Mesodermal cell (in vitro differentiated cells): ENCODE measurements around the gene SUSD4.
"Not testable (repeated sequence)": the region's sequence is repeated elsewhere in the genome, so short reads cannot be mapped to it uniquely, and the experiment has no call there.

ENCODE experiments used
- H3K27ac ChIP-seq: 2 replicates; pipeline ENCODE4 v1.7.0; 2013; ENCODE audit warnings: mild to moderate bottlenecking, low read depth, low read length, moderate library complexity; ENCODE audit not compliant: severe bottlenecking
- H3K36me3 ChIP-seq: 2 replicates; pipeline ENCODE4 v1.7.1; 2013; ENCODE audit warnings: mild to moderate bottlenecking, low read length, moderate library complexity; ENCODE audit not compliant: control insufficient read depth, insufficient read depth
- H3K4me1 ChIP-seq: one replicate; pipeline ENCODE4 v1.7.1; 2013; ENCODE audit warnings: mild to moderate bottlenecking, low read length; ENCODE audit not compliant: insufficient read depth, control insufficient read depth, poor library complexity, severe bottlenecking
- H3K4me3 ChIP-seq: 2 replicates; pipeline ENCODE4 v1.7.0; 2013; ENCODE audit warnings: low read length, control low read depth, mild to moderate bottlenecking; ENCODE audit not compliant: insufficient read depth, poor library complexity, severe bottlenecking; ENCODE audit errors: extremely low read depth
- H3K9me3 ChIP-seq: 2 replicates; pipeline ENCODE4 v1.7.1; 2013; ENCODE audit warnings: mild to moderate bottlenecking, low read length, moderate library complexity; ENCODE audit not compliant: control insufficient read depth
- WGBS, 2 experiments: methylation state at CpG; one replicate each; pipeline ENCODE4 v1.1.5; 2013; ENCODE audit warnings: missing lambda C conversion rate in 2 of 2; ENCODE audit not compliant: insufficient coverage in 2 of 2; 5-methylcytosine and 5-hydroxymethylcytosine counted together

The SUSD4 gene

DNA sequence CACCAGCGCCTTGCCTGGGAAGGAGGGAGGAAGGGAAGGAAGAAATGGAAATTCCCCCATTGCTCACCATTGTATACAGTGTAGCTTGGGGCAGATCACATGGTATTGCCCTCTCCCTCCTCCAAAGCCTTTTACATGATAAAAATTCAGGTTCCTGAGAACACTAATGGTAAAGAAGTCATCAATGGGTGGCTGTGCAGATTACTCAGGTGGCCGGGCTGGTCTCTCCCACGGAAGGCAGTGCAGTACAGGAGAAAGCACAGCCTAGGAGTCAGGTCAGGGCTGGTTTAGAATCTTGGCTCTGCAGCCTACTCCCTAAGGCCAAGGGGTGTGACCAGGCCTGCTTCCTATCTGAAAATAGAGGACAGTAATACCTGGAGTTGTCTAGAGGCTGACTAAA, 107.9 kb downstream of the SUSD4 start:
- Histone ChIP-seq H3K27ac (no peak overlapping the region), H3K4me1 (no peaks in the 10 kb centered on the region), H3K9me3 (no peaks in the 10 kb centered on the region), H3K4me3 (no peak overlapping the region), H3K36me3 (no peaks in the 10 kb centered on the region)
- WGBS, 2 experiments, result 86 to 93% methylated on average over 2 of the region's 3 CpGs

DNA sequence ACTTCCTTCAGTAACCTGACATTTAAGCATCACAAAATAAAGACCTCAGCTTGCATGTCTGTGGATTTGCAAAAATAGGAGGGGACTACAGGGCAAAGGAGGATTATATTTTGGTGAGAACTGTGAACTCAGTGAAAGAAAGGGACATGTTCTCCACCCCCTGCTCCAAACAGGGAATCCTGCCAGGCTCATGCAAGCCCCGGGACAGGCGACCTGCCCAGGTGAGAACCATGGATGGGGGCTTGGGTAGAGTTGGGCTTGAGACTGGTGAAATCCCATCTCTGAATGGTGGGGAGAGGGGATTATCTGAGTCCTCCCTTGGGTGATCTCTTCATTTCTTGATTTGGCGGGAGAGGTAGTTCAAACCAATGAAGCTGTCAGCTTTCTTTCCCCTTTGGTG, 110.1 kb downstream of the SUSD4 start:
- H3K4me3 ChIP-seq, result no peak overlapping the region
- H3K9me3 ChIP-seq, result no peaks in the 10 kb centered on the region
- no peaks in the 10 kb centered on the region for H3K36me3 ChIP-seq
- WGBS, 2 experiments, result 80% methylated on average over 3 of the region's 3 CpGs; no CpG with 5 or more reads in 1 of the 2 experiments
- no peaks in the 10 kb centered on the region for H3K4me1 ChIP-seq
- no peak overlapping the region for H3K27ac ChIP-seq

GRCh38 chr1:223251387-223251786, 112.6 kb downstream of the SUSD4 start:
- not testable (repeated sequence) for H3K4me1 ChIP-seq, H3K4me3 ChIP-seq, H3K36me3 ChIP-seq, H3K27ac ChIP-seq, H3K9me3 ChIP-seq
- 78% methylated on average over 1 of the region's 2 CpGs; no CpG with 5 or more reads in 1 of the 2 experiments for WGBS, 2 experiments

DNA sequence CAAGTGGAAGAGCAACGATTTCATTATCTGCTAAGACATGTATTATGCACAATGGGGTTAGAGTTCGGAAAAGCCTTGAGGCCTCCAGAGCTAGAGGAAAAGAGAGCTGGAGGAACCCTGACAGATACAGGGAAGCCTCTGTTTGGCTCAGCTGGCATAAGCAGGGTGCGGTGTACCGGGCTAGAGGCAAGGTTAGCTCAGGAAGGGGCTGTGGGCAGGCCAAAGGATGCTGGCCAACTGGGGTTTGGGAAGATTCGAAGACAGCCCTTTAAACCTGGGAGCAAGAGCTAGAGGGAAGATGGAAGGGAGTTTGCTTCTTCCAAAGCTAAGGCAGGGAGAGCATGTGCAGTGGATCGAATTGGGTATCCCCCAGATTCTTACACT, 113.4 kb downstream of the SUSD4 start:
- 86 to 98% methylated on average over 4 to 6 of the region's 6 CpGs for WGBS, 2 experiments

GRCh38 chr1:223249854-223250631, 113.9 kb downstream of the SUSD4 start:
- H3K4me3 ChIP-seq, result no peak overlapping the region
- H3K27ac ChIP-seq, result no peak overlapping the region
- WGBS, 2 experiments, result 85 to 90% methylated on average over 2 of the region's 3 CpGs
- no peaks in the 10 kb centered on the region for H3K36me3 ChIP-seq
- H3K9me3 ChIP-seq, result no peaks in the 10 kb centered on the region
- H3K4me1 ChIP-seq, result no peaks in the 10 kb centered on the region

More for the DNA sequence above, 113.4 kb downstream of the SUSD4 start:
- Histone ChIP-seq H3K4me1 (no peaks in the 10 kb centered on the region), H3K9me3 (no peaks in the 10 kb centered on the region), H3K4me3 (no peak overlapping the region), H3K36me3 (no peaks in the 10 kb centered on the region), H3K27ac (no peak overlapping the region)

GRCh38 chr1:223248770-223249140, 115.2 kb downstream of the SUSD4 start:
- Histone ChIP-seq H3K4me3 (no peak overlapping the region), H3K27ac (no peak overlapping the region), H3K9me3 (no peaks in the 10 kb centered on the region), H3K36me3 (no peaks in the 10 kb centered on the region), H3K4me1 (no peaks in the 10 kb centered on the region)
- 73 to 89% methylated on average over 5 to 6 of the region's 6 CpGs for WGBS, 2 experiments

GRCh38 chr1:223248001-223248769, 115.8 kb downstream of the SUSD4 start:
- Histone ChIP-seq H3K4me3 (no peak overlapping the region), H3K27ac (no peak overlapping the region), H3K36me3 (no peaks in the 10 kb centered on the region), H3K9me3 (no peaks in the 10 kb centered on the region), H3K4me1 (no peaks in the 10 kb centered on the region)
- WGBS, 2 experiments, result 87 to 95% methylated on average over 4 to 6 of the region's 6 CpGs

- H3K4me1 ChIP-seq, result no peaks in the 10 kb centered on the region
- H3K4me3 ChIP-seq, result no peak overlapping the region
- 75 to 80% methylated on average over 2 to 4 of the region's 5 CpGs for WGBS, 2 experiments
- H3K27ac ChIP-seq, result no peak overlapping the region
- no peaks in the 10 kb centered on the region for H3K9me3 ChIP-seq
- no peaks in the 10 kb centered on the region for H3K36me3 ChIP-seq
Observed at GRCh38 chr1:223246476-223247112, 117.4 kb downstream of the SUSD4 start.

DNA sequence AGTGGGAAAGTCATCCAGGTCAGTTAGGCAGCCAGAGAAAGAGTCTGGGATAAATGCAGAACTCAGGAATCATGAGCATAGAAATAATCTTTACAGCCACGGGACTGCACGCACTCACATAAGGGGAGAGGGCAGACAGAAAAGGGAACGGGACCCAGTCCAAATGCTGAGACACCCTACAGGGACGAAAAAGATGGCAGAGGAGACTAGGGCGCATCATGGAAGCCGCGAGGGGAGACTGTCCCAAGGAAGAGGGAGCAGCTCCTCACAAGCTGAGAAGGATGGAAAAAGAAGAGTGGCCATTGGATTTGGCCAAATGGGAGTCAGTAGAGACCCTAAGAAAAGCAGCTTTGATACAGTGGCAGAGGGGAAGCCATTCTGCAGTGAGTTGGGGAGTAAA, 118.0 kb downstream of the SUSD4 start:
- Histone ChIP-seq H3K4me3 (no peak overlapping the region), H3K4me1 (peaks cover under 1% of the 10 kb centered on the region), H3K27ac (no peak overlapping the region), H3K9me3 (no peaks in the 10 kb centered on the region), H3K36me3 (no peaks in the 10 kb centered on the region)
- WGBS, 2 experiments, result 91 to 93% methylated on average over 7 of the region's 7 CpGs

GRCh38 chr1:223245411-223245810, 118.6 kb downstream of the SUSD4 start:
- Histone ChIP-seq H3K9me3 (no peaks in the 10 kb centered on the region), H3K4me1 (peaks cover 5% of the 10 kb centered on the region), H3K36me3 (no peaks in the 10 kb centered on the region), H3K27ac (no peak overlapping the region), H3K4me3 (no peak overlapping the region)
- WGBS, 2 experiments, result 93 to 94% methylated on average over 5 of the region's 5 CpGs
